M059J (cell line): ENCODE measurements around the gene RBMX2. TPM values are rescaled to one million over a fixed set of nuclear protein-coding genes. Genes with fewer than 3 reads are reported as not detected.
"Not testable (repeated sequence)": the region's sequence is repeated elsewhere in the genome, so short reads cannot be mapped to it uniquely, and the experiment has no call there.

ENCODE experiments used
- DNase-seq: peaks from one replicate; pipeline ENCODE4 v3.0.0-alpha.2; 2012; ENCODE audit warnings: low read depth
- total RNA-seq: library from RNA; depleted of rRNA; stranded (reverse); fragments of >200 nt; shearing (Covaris generic); gene quantifications from 2 replicates; pipeline ENCODE4 v1.2.3, GENCODE V29; 2014; rRNA removed

The RBMX2 gene, protein sequence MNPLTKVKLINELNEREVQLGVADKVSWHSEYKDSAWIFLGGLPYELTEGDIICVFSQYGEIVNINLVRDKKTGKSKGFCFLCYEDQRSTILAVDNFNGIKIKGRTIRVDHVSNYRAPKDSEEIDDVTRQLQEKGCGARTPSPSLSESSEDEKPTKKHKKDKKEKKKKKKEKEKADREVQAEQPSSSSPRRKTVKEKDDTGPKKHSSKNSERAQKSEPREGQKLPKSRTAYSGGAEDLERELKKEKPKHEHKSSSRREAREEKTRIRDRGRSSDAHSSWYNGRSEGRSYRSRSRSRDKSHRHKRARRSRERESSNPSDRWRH
- 48.7 and 54.3 TPM in 2 replicates for total RNA-seq

DNA sequence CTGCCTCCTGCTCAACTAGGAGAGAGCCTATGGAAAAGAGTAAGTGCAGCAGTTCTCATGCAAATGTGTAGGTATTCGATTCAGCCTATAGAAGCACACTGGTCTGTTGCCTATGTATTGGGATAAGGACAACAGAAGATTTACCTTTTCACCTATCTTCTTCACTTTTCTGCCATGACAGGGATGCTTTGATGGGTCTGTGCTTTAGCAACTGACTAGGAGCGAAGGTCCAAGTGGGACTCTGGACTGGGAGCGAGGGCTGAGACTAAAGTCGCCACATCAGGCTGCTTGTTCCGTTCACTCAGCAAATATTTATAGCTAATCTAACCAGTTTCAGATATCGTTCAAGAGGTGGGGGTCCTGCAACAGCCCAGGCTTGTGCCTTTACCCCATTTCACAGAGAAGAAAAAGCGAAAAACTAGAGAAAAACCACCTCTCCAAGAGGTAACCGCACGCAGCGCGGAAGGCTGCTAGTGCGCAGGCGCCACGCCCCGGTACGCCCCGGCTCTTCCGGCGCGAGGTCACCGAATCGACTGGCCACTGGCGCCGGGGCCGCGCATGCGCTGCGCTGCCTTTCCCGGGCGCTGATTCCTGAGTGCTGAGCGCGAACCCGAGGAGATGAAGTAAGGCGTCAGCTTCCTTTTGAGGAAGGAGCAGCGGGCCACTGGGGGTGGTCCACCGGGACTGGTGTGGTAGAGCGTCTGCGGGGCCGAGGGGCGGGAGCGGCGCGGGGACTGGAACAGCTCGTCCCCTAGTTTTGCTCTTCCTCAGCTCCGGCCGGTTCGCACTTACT is at the start of gene RBMX2:
RBMX2 (plus strand) TSS at position 573 of the 793 bp plus-strand sequence; CDS start at position 619, 46 bp downstream.
- peak; percentile 85 for DNase-seq

DNA sequence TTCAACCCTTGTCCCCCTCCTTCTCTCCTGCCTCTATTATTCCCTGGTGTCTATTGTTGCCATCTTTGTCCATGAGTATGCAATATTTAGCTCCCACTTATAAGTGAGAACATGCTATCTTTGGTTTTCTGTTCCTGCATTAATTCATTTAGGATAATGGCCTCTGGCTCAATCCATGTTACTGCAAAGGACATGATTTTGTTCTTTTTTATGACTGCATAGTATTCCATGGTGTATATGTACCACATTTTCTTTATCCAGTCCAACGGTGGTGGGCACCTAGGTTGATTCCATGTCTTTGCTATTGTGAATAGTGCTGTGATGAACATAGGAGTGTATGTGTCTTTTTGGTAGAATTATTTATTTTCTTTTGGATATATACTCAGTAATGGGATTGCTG is 49.7 kb upstream of the RBMX2 start:
- not testable (repeated sequence) for DNase-seq

DNA sequence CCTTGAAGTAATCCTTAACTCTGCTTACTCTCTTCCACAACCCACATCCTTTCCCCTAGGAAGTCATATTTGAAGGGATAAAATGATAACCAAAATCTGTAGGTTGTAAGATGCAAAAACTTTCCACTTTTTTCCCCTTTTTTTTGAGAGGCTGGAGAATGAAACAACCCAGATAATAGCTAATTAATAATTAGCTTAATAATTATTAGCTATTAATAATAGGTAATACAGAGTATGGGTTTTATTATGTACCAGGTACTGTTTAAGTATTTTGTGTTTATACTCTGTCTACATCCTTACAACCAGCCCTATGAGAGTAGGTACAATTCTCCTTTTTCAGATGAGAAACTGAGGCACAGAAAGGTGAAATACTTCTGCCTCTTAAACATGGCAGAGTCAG is 25.7 kb upstream of the RBMX2 start:
- DNase-seq = no peak

DNA sequence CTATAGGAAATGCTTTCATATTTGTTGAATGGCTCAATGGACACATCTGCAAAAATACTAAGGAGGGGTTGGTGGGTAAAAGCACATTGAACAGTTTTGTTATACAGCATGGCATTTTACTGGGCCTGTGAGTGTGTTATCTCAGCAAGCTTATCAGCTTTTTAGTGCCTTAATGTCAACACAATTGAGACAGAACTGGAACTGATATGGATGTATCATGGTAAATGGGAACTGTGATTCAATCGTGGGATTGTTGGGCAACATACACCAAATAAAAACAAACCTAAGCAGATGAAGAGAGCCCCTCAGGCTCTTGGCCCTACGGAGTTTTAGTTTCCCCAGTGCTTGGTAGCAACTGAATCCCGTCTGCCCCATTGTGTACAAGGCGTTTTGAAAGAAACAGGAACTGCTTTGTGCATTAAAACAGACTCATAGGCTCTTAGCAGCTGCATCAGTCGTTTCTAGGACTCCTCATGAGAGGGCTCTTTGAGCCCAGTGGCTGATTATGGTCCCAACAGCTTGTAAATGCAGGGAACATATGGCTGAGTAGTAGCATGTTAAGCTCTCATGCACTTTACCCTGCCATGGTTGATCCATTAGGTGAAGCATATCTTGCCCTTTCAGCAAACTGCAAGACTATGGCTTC is 23.6 kb upstream of the RBMX2 start:
- DNase-seq = no peak

DNA sequence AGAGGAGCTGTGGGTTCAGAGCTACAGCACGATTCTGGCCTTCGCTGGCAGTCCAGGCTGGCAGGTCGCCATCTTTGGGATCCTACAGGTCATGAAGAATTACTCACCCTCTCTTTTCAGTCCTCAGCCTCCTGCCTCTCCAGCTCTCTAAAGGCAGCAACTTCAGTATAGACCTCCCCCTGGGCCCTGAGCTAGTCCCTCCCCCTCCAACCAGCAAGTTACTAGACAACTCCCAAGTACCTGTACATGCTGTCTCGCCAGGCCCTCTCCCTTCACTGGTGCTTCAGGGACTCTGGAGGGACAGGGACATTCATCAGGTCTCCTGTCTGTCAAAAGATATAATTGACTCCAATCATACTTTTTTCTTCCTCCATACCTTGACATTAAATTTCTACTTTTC is 16.3 kb upstream of the RBMX2 start, which contains the start of gene GPR119:
GPR119 (minus strand) TSS at position 155 of the 400 bp plus-strand sequence. CDS start 227 bp downstream, outside the sequence.
- DNase-seq = peak; percentile 26

DNA sequence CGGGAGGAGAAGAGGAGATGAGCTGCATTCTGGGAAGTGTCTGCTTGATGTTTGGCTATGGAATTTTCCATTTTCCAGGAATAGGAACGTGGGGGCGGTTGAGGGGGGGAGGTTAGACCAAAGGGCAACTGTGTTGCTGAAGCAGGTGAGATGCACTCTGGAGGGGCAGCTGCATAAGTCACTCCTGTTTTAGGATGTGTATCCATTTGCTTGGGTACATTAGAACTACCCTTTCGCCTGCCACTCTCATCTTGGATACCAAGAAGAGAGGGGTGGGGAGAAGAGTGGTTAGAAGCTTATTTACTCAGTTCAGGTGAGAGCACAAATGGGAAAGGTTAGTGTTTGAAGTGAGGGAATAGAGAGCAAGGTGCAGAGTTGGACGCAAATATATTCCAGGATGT is 15.4 kb upstream of the RBMX2 start:
- no peak for DNase-seq

DNA sequence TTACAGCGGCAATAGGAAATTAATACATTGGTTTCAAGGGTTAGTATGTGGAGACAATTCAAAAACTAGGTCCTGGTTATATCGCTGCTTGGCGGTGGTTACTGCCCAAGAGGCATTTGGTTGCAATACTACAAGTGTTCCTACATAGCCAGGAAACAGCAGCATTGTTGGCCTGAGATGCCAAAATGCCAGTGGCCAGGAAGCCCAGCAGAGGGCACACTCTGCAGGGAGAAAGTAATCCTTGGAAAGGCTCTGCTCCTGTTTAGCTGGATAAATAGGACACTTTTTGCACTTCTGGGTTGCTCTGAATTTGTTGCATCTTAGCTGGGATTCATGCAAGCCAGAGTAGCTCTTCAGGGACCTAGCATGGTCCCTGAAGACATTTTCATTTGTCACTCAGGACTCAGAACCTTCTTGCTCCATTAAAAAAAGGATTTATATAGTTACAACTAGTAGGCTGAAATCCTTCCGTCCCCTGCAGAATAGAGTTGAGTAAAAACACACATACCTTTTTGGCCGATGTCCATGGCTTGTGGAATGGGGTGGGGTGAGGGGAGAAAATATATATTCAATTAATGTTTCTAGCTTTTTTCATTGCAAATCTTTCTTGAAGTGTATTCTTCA is 8.2 kb upstream of the RBMX2 start:
- peak; percentile 64 for DNase-seq

DNA sequence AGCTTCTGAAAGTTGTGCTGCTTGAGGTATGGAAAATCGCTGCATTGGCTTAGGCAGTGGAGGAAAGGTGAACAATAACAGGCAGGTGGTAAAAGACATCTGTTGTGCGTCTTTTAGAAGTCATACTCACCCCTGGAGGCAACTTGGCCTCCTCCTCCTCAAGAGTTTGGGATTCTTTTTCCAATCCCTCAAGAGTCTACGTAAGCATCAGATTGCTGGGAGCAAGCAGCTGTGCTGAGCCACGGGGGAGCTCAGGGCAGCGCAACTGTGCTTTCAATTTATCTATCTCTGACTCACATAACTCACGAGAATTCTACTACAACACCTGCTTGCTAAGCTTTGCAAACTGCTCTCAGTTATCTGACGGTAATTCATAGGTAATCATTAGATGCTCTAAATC is 6.4 kb upstream of the RBMX2 start:
- DNase-seq = no peak

DNA sequence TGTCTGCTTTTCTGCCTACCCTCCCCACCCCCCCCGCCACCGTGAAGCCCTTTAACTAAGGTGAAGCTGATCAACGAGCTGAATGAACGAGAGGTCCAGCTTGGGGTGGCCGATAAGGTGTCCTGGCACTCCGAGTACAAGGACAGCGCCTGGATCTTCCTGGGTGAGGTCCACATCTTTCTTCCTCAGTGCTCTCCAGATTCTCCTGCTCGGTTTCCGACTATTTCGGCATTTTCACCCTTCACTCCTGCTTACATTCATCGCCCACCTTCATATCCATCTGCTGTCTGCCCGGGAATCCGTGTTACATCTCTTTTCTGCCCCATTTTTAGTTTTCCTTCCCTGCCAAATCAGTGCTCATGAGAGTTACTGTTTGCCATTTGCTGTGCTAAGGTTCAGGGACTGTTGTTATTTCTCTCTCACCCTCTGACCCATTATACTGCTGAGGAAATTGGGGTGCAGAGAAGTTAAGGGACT is 459 bp downstream of the RBMX2 start:
- DNase-seq = no peak

DNA sequence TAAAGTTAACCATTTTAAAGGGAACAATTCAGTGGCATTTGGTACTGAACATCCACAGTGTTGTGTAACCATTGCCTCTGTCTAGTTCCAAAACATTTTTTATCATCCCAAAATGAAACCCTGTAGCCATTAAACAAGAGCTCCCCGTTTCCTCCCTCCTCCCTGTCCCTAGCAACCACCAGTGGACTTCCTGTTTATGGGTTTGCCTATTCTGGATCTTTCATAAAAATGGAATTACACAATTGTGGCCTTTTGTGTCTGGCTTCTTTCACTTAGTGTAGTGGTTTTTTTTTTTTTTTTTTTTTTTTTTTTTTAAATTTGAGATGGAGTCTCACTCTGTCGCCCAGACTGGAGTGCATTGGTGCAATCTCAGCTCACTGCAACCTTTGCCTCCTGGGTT is 11.6 kb downstream of the RBMX2 start:
- peak; percentile 40 for DNase-seq

DNA sequence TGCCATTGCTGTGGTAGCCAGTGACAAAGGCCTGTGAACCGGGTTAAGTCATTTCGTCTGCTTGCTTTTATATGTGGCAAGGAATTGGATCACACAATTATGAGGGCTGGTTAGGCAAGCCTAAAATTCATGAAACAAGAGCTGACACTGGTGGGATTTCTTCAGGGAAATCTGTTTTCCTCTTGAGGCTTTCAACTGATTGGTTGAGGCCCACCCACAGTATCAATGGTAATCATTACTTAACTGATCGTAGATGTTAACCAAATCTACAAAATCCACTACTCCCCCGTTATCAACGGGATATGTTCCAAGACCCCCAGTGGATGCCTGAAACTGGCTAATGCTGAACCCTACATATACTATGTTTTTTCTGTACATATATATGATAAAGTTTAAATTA is 13.0 kb downstream of the RBMX2 start:
- no peak for DNase-seq

DNA sequence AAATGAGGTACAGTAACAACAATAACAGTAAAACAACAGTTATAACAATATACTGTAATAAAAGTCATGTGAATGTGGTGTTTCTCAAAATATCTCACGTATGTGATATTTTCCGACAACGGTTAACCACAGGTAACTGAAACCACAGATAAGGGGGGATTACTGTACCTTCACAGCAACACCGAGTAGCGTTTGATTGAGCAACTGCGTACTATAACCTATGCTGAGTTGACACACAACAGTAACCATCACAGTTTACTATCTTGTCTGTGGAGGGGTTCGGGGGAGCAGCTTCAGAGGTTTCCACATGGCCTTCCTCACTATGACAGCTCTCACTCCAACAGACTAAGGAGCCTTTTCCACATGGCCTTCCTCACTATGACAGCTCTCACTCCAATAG is 13.4 kb downstream of the RBMX2 start:
- DNase-seq = no peak

DNA sequence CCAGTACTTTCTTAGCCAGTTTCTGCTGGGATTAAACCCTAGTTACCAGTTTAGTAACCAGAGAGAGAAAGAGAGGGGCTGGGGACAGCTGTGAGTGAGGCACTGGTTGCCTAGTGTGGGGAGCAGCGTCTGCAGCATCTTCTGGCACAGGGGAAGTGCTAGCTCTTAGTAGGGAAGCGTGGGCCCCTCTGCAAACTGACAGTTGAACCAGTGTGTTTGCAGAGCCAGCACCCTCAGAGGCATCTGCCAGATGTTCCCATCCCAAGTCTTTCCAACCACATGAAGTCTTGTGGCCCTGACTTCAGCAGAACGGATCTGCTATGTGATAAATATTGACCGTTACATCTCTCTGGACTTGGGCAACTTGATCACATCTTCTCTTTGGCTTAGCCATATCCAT is 15.0 kb downstream of the RBMX2 start:
- DNase-seq = no peak

DNA sequence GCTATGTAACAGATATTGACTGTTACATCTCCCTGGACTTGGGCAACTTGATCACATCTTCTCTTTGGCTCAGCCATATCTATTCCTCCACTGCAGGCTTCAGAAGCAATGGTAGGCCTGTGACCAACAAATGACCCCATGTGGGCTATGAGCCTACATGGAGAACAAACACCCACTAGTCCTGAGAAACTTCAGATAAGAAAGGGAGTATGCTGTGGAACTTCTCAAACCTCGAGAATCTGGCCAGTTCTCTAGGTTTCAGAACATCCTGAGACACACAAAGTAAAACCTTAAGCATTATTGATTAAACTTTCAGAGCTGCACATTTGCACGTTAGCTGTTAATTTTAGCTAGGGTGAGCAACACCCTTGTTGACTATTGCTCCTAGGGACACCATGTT is 16.3 kb downstream of the RBMX2 start:
- no peak for DNase-seq

DNA sequence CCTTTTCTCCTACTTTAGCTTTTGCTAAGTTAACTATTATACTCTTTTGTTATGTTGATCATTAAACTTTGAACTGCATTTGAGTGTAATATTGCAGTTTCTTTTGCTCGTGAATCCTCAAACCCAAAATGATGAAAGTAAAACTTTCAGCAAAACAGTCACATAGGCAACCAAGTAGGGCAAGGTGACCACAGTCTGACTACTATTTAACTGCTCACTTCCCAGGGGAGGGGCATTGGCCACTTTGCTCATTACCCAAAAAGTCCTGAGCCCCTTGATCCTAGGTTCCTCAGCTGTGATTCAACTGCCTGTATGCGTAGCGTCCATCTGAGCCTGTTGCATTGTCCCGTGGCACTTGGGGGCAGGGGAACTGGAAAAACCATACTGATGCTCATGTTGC is 17.0 kb downstream of the RBMX2 start:
- no peak for DNase-seq

DNA sequence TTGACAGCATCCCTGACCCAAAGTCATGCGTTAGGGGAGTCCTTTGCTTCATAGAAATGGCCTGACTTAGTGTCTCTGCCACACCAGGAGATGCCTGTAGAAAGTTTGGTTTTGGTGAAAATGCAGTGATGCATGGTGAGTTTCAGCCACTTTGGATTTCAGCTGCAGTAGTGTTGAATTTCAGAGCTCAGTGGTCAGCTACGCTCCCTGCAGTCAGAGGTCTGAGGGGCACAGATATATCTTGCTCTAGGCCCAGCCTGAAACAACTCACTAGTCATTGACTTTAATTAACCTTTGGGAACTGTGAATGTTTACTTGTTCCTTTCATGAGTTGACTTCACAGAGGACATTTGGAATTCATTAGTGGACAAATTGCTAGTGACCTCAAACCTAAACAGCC is 17.5 kb downstream of the RBMX2 start:
- no peak for DNase-seq

DNA sequence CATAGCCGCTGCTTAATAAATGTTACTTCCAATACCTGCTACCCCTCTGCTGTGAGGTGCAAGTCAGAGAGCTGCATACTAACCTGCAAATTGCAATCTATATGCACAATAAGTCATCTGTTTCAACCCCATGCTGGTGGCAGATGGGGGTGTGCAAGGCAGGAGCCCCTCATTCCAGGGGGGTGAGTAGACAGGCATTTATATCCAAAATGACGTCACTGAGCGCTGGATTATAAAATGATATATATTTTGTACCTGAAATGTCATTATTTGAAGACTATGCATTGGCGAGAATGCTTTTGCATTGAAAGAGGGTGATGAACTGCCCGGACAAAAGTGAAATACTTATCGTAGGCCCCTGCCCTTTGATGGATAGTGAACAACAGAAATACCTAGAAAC is 24.7 kb downstream of the RBMX2 start:
- no peak for DNase-seq

DNA sequence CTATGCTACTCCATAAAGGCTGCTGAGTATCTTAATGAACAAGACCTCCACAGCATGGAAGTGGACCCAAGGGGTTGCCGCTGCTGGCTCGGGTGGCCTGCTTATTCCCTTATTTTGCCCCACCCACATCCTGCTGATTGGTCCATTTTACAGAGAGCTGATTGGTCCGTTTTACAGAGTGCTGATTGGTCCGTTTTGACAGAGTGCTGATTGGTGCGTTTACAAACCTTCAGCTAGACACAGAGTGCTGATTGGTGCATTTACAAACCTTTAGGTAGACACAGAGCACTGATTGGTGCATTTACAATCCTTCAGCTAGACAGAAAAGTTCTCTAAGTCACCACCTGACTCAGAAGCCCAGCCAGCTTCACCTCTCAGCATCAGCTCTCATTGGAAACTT is 27.4 kb downstream of the RBMX2 start:
- DNase-seq = not testable (repeated sequence)

DNA sequence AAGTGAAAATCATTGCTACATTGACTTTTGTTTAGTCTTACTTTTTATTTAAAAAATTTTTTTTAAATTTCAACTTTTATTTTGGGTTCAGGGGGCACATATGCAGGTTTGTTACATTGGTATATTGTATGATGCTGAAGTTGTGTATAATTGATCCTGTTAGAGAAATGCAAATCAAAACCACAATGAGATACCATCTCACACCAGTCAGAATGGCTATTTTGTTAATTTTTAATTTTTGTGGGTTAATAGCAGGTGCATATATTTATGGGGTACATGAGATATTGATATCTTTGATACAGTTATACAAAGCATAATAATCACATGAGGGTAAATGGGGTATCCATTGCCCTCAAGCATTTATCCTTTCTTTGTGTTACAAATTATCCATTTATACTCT is 34.1 kb downstream of the RBMX2 start:
- no peak for DNase-seq

DNA sequence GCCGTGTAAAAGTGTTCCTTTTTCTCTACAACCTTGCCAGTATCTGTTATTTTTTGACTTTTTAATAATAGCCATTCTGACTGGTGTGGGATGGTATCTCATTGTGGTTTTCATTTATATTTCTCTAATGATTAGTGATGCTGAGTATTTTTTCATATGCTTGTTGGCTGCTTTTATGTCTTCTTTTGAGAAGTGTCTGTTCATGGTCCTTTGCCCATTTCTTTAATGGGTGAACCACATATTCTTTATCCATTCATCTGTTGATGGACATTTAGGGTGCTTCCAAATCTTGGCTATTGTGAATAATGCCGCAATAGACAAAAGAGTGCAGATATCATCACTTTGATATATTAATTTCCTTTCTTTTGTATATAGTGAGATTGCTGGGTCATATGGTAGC is 36.2 kb downstream of the RBMX2 start:
- DNase-seq = not testable (repeated sequence)

DNA sequence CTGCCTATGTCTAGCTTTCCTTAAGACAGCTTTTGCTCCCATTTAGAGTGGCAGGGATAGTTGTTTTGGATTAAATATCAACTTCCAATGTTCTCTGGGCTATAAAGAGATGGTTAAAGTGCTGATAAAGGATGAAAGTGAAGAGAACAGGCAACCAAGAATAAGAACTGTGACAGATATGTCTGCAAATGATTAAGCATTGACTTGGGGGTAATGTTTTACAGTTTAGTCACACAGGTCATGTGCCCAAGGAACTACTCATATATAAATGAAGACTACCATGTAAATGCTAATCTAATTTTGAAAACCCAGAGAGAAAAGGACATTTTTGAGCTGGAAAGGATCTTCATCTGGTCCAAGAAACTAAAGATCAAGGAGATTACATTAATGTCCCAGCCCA is 42.1 kb downstream of the RBMX2 start:
- DNase-seq = no peak
